Stimulated activated naive CD4-positive, alpha-beta T cell treated with Interleukin-2 at 50 U/mL for 16 hours (primary cell): ENCODE measurements around the gene NPIPA5.
"Not testable (repeated sequence)": the region's sequence is repeated elsewhere in the genome, so short reads cannot be mapped to it uniquely, and the experiment has no call there.

Source experiments
- DNase-seq: peaks from one replicate; lab custom pipeline; 2025; lab: John Stamatoyannopoulos, UW

Gene NPIPA5

GRCh38 chr16:15389916-15390315 lies 11.8 kb upstream of the NPIPA5 start:
- DNase-seq: not testable (repeated sequence)

- not testable (repeated sequence) for DNase-seq
Measured at GRCh38 chr16:15388060-15388459, 10.0 kb upstream of the NPIPA5 start.

GRCh38 chr16:15382810-15383209 lies 4.7 kb upstream of the NPIPA5 start:
- DNase-seq: not testable (repeated sequence)

GRCh38 chr16:15357495-15357894 lies 20.6 kb downstream of the NPIPA5 start:
- DNase-seq: not testable (repeated sequence)

GRCh38 chr16:15354846-15355245 lies 23.2 kb downstream of the NPIPA5 start:
- not testable (repeated sequence) for DNase-seq

GRCh38 chr16:15352852-15353251 lies 25.2 kb downstream of the NPIPA5 start:
- DNase-seq: not testable (repeated sequence)

GRCh38 chr16:15351745-15352144 lies 26.3 kb downstream of the NPIPA5 start:
- DNase-seq: not testable (repeated sequence)

- DNase-seq: not testable (repeated sequence)
Measured at GRCh38 chr16:15351251-15351650, 26.8 kb downstream of the NPIPA5 start.

- not testable (repeated sequence) for DNase-seq
Measured at GRCh38 chr16:15348721-15349120, 29.4 kb downstream of the NPIPA5 start.

- DNase-seq: not testable (repeated sequence)
Measured at GRCh38 chr16:15342337-15342736, 35.8 kb downstream of the NPIPA5 start.

- not testable (repeated sequence) for DNase-seq
Measured at GRCh38 chr16:15338986-15339385, 39.1 kb downstream of the NPIPA5 start.

GRCh38 chr16:15337974-15338605 lies 40.0 kb downstream of the NPIPA5 start:
- DNase-seq: not testable (repeated sequence)

GRCh38 chr16:15335609-15336008 lies 42.5 kb downstream of the NPIPA5 start:
- not testable (repeated sequence) for DNase-seq

- not testable (repeated sequence) for DNase-seq
Measured at GRCh38 chr16:15333969-15334368, 44.1 kb downstream of the NPIPA5 start.

GRCh38 chr16:15330978-15331377 lies 47.1 kb downstream of the NPIPA5 start:
- DNase-seq: not testable (repeated sequence)

GRCh38 chr16:15324954-15325353 lies 53.1 kb downstream of the NPIPA5 start:
- not testable (repeated sequence) for DNase-seq

- not testable (repeated sequence) for DNase-seq
Measured at GRCh38 chr16:15323373-15323772, 54.7 kb downstream of the NPIPA5 start.

GRCh38 chr16:15321221-15321620 lies 56.9 kb downstream of the NPIPA5 start:
- not testable (repeated sequence) for DNase-seq

- DNase-seq: not testable (repeated sequence)
Measured at GRCh38 chr16:15314562-15314961, 63.5 kb downstream of the NPIPA5 start.
